Measurements from ENCODE around the gene PRDM10. TPM values are rescaled to one million over a fixed set of nuclear protein-coding genes. Genes with fewer than 3 reads are reported as not detected.
"Not testable (repeated sequence)": the region's sequence is repeated elsewhere in the genome, so short reads cannot be mapped to it uniquely, and the experiment has no call there.

PRDM10 gene
- total RNA-seq, 1 experiment from 2014 or later: 5.6 TPM

- no peak for DNase-seq (ENCODE audit: low spot score)
- in situ Hi-C loops (cut with HindIII; ENCODE audit: low sequenced_read_pairs): no loop called here
Measured at GRCh38 chr11:129880311-129880710, 122.3 kb downstream of the PRDM10 start.

GRCh38 chr11:129871914-129872313 is 130.7 kb downstream of the PRDM10 start:
- no peak for DNase-seq (ENCODE audit: low spot score)

GRCh38 chr11:129868626-129869025 is 134.0 kb downstream of the PRDM10 start:
- in situ Hi-C loops (cut with HindIII; ENCODE audit: low sequenced_read_pairs); DNase-seq (ENCODE audit: low spot score): not testable (repeated sequence)

More at GRCh38 chr11:129871914-129872313, 130.7 kb downstream of the PRDM10 start:
- in situ Hi-C loops (cut with HindIII; ENCODE audit: low sequenced_read_pairs): no loop called here

GRCh38 chr11:129866311-129866710 is 136.3 kb downstream of the PRDM10 start:
- no peak for DNase-seq (ENCODE audit: low spot score)
- in situ Hi-C loops (cut with HindIII; ENCODE audit: low sequenced_read_pairs): no loop called here

GRCh38 chr11:129865701-129866100 is 136.9 kb downstream of the PRDM10 start:
- in situ Hi-C loops (cut with HindIII; ENCODE audit: low sequenced_read_pairs): no loop called here

GRCh38 chr11:129864811-129865210 is 137.8 kb downstream of the PRDM10 start:
- in situ Hi-C loops (cut with HindIII; ENCODE audit: low sequenced_read_pairs): no loop called here
- DNase-seq (ENCODE audit: low spot score): no peak

More at GRCh38 chr11:129865701-129866100, 136.9 kb downstream of the PRDM10 start:
- DNase-seq (ENCODE audit: low spot score): no peak

GRCh38 chr11:129861702-129862522 is 140.7 kb downstream of the PRDM10 start:
- DNase-seq (ENCODE audit: low spot score): peak; percentile 6
- in situ Hi-C loops (cut with HindIII; ENCODE audit: low sequenced_read_pairs): no loop called here

- no peak for DNase-seq (ENCODE audit: low spot score)
- in situ Hi-C loops (cut with HindIII; ENCODE audit: low sequenced_read_pairs): no loop called here
Measured at GRCh38 chr11:129856036-129856435, 146.6 kb downstream of the PRDM10 start.

- in situ Hi-C loops (cut with HindIII; ENCODE audit: low sequenced_read_pairs): no loop called here
- DNase-seq (ENCODE audit: low spot score): no peak
Measured at GRCh38 chr11:129855086-129855485, 147.5 kb downstream of the PRDM10 start.

- in situ Hi-C loops (cut with HindIII; ENCODE audit: low sequenced_read_pairs): no loop called here
- no peak for DNase-seq (ENCODE audit: low spot score)
Measured at GRCh38 chr11:129854232-129854805, 148.3 kb downstream of the PRDM10 start.

GRCh38 chr11:129853518-129854231 is 149.0 kb downstream of the PRDM10 start:
- in situ Hi-C loops (cut with HindIII; ENCODE audit: low sequenced_read_pairs): no loop called here
- DNase-seq (ENCODE audit: low spot score): no peak

GRCh38 chr11:129852125-129852740 is 150.4 kb downstream of the PRDM10 start:
- DNase-seq (ENCODE audit: low spot score): no peak

More at GRCh38 chr11:129852125-129852740, 150.4 kb downstream of the PRDM10 start:
- in situ Hi-C loops (cut with HindIII; ENCODE audit: low sequenced_read_pairs): no loop called here

Other genes with a start within 250 kb of the PRDM10 start
- not detected in 2 replicates for gene TMEM45B, start 187.0 kb downstream of the PRDM10 start, total RNA-seq (2014; rRNA removed; shearing (Covaris generic))
- gene NFRKB, start 107.3 kb downstream of the PRDM10 start, total RNA-seq (2014; rRNA removed; shearing (Covaris generic)): 34.2 and 37.5 TPM in 2 replicates
- gene APLP2, start 67.1 kb upstream of the PRDM10 start, total RNA-seq (2014; rRNA removed; shearing (Covaris generic)): 217 and 237 TPM in 2 replicates
- not detected in 2 replicates for gene ST14, start 156.9 kb upstream of the PRDM10 start, total RNA-seq (2014; rRNA removed; shearing (Covaris generic))

Measured in G401 (cell line).